GM18858 (cell line): Measurements from ENCODE around the gene EGR2.

Source experiments
- ATAC-seq: cut with Tn5 transposase; IDR thresholded peaks from one replicate; pipeline ENCODE4 v1.9.1; 2021; ENCODE audit not compliant: unreplicated experiment

Gene EGR2

DNA sequence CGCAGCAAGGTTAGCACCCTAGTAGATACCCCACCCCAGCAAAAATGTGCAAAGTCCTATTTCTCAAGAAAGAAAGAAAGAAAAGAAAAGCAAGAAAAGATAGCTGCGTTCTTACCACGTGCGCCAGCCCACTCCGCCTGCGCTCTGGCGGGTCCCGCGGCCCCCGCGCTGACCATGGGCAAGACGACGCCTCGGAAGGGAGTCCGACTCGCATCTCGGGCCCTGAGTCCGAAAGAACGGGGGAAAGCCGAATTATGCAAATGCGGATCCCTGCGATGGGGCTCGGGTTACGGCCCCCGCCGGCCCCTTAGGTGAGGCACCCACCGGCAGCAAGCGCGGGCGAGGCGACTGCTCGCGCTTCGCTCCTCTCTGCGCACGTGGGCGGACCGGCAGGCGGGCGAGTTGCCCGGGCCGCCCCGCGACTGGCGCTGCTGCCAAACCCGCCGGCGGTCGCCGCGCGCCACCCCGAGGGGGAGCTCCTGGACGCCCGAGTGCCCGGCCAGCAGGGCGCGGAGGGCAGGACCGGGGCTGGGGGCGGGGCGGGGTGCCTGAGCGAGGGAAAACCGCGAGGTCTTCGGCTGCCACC, 2.4 kb upstream of the EGR2 start:
- no peak for ATAC-seq

- peak; percentile 28 for ATAC-seq
These were observed 1.7 kb upstream of the EGR2 start for GRCh38 chr10:62817766-62818425.

GRCh38 chr10:62817121-62817765, 1.1 kb upstream of the EGR2 start:
- no peak for ATAC-seq

- no peak for ATAC-seq
These were observed 163 bp downstream of the EGR2 start for GRCh38 chr10:62816076-62816330.

GRCh38 chr10:62815381-62816075, 638 bp downstream of the EGR2 start:
- ATAC-seq, result no peak

DNA sequence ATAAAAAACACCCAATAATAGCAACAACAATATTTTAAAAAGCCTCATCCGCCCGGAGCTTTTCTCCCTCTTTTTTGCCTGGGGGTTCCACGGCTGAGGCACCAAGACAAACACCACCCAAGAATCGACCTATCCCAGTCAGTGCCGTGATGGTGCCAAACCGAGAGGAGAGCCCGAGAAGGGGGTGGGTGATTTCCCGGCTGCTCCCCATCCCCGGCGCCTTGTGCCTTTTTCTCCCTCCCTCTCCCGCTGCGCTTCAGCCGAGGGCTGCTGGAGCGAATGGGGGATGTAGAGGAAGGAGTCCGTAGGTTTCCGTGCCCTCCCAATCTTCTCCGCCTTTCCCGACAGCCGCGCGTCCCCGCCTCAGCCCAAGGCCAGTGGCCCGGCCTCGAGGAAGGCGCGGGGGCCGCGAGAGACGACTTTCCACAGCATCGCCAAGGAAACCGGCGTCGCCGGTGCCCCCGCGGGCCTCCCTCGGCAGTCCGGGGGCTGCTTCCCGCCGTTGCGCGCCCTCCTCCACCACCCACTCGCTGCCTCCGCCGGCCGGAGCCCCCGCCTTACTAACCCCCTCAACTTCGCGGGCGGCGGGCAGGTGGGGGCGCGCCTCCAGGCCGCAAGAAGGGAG, 1.3 kb downstream of the EGR2 start:
- ATAC-seq, result no peak

GRCh38 chr10:62813981-62814380, 2.2 kb downstream of the EGR2 start:
- ATAC-seq, result no peak

DNA sequence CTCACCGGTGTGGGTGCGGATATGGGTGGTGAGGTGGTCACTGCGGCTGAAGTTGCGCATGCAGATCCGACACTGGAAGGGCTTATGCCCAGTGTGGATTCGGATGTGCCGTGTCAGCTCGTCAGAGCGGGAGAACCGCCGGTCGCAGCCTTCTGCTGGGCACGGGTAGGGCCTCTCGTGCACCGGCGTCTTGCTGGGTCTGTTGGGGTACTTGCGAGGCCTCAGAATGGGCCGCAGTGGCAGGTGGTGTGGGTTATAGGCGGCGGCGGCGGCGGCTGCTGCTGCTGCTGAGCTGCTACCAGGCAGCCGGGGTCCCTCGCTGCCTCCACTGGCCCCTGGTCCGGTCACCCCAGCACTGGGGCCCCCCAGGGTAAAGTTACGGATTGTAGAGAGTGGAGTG, 2.7 kb downstream of the EGR2 start:
- ATAC-seq, result no peak

DNA sequence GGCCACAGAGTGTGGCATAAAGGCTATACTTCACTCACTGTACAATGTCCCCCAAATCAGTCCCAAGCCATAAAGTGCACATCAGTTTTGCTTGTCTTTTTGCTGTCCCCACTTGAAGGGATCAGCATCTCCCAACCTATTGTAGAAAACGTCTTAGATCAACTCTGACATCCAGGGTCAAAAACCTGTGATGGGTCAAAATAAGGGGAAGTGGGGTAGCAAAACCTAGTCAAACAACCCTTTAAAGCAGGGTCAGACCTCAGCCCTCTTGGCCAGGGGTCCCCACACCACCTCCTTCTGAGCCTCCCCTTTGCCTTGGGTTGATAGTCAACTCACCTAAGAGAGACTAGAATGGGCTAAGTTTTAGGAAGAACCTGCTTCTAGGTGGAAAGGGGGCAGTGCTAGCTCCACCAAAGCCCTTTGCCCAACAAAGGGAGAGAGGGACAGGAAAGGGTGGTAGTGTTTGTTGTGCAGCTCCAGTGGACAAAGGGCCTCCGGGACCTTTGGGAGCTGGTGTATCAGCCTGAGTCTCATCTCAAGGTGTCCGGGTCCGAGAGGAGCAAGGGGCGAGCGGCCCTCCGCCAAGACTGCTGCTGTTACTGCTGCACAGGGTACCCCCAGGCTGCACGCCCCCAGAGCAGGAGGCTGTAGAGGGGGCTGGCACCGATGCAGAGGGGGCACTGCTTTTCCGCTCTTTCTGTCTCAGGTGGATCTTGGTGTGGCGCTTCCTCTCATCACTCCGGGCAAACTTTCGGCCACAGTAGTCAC, 3.3 kb downstream of the EGR2 start:
- no peak for ATAC-seq

- ATAC-seq, result peak; percentile 41
These were observed 4.8 kb downstream of the EGR2 start for GRCh38 chr10:62811159-62811875.

DNA sequence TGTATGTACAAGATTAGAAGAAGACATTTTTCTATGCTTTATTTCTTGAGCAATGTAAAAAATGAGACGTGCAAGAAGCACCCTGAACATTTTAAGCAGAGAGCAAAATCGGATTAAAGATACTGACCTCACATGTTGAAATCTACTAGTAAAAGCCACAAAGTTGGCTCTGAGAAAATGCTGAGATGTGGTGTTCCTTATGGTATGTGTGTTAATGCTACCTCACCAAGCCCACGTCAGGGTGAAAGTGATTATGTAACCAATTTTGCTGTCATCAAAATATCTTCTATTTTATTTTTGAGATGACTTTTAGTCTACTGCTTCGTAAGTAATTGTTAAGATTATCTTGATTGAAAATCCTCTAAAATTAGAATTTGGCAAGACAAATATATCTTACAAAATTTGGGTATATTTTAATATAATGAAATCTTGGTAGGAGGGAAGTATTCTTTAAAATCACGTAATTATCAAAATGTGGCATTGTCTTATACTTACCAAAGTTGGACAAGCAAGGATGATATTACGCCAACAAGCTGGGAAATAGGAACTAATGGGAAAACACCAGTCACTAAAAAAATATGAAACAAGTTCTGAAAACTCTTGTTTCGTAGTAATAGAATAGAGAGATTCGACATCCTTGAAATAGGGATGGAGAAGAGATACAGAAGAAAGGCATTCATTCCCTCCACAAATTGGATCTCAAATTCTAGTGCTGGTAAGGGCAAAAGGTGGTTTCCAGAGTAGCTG, 5.8 kb downstream of the EGR2 start:
- no peak for ATAC-seq

DNA sequence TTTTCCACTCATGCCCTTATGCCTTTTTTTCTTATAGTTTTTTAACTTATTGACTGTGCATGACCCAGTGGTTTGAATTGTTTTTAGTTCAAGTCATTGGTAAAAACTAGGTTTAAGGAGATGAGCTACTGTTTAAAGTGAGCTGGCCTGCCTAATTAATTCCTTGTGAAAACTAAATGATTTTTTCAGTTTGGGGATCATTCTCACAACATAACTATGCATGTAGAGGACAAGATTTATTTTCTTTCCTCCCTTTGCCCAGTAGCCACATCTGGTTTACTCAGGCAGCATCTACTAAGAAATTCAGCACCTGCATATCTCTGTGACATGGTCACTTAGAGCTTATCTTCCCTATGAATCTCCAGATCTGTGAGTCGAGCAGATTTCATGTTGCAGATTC, 9.9 kb downstream of the EGR2 start:
- no peak for ATAC-seq

DNA sequence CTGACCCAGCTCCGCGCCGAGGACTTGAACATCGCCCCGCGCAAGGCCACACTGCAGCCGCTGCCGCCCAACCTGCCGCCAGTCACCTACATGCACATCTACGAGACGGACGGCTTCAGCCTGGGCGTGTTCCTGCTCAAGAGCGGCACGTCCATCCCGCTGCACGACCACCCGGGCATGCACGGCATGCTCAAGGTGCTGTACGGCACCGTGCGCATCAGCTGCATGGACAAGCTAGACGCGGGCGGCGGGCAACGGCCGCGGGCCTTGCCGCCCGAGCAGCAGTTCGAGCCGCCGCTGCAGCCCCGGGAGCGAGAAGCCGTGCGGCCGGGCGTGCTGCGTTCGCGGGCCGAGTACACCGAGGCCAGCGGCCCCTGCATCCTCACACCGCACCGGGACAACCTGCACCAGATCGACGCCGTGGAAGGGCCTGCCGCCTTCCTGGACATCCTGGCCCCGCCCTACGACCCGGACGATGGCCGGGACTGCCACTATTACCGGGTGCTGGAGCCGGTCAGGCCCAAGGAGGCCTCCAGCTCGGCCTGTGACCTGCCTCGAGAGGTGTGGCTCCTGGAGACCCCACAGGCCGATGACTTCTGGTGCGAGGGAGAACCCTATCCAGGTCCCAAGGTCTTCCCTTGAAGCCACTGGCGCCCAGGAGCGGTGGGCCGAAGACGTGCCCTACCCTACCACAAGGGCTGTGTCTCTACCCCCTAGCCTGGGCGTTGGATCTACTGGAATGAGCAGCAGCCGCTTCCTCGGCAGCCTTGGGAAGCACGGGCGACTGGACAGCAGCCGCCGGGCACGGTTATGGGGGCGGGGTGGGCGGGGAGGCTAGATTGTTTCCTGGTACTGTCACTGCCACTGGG, 10.7 kb downstream of the EGR2 start:
- ATAC-seq, result peak; percentile 1

- peak; percentile 80 for ATAC-seq
These were observed 11.6 kb downstream of the EGR2 start, which contains the start of gene ADO for GRCh38 chr10:62804356-62805230. TSS of gene ADO (plus strand) at chr10:62804720. CDS start at chr10:62805060, 340 bp downstream.

DNA sequence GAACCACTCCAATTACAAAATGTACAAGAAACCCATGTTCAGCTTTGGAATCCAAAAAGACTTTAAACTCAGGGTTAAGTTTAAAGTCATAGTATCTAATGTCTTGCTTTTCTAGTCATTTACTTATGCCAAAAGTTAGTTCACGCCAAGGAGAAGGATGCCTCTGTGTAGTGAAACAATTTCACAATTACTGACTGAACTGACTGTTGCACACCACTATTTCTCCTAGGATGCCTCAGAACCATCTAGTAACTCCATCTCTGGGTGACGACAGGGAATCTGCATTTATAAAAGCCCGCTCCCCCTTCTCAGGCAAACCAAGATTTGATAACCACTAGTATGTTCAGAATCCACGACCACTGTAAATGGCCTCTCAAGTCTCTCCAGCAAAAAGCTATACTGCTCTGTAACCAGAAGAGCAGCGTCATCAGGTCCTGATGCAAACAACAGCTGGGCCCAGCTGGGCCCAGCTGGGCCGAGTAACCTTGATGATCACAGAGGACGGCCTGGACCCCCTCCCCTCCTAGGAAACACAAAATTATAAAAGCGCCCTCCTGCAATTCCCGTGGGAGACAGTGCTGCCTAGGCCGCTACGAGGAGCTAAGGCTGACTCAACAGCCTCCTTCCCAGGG, 12.3 kb downstream of the EGR2 start:
- ATAC-seq, result no peak

GRCh38 chr10:62801871-62802270, 14.3 kb downstream of the EGR2 start:
- ATAC-seq, result no peak

- no peak for ATAC-seq
These were observed 19.3 kb downstream of the EGR2 start for GRCh38 chr10:62796896-62797295.
